ENCODE measurements around the gene RABAC1.

- TF ChIP-seq CTCF (IDR thresholded peaks at IDR 0.05; ENCODE audit: low read length) (no peak), EZH2 (optimal IDR thresholded peaks at IDR 0.05; ENCODE audit: low read depth, low read length) (no peak), EZH2phosphoT487 (IDR thresholded peaks at IDR 0.05; ENCODE audit: low read length) (no peak)
Measured at GRCh38 chr19:41945135-41945766, 13.9 kb downstream of the RABAC1 start.

Data from MM.1S (cell line).